ENCODE data around the gene MYO3B. TPM values are rescaled to one million over a fixed set of nuclear protein-coding genes. Genes with fewer than 3 reads are reported as not detected.
"Not testable (repeated sequence)": the region's sequence is repeated elsewhere in the genome, so short reads cannot be mapped to it uniquely, and the experiment has no call there.

The MYO3B gene
- total RNA-seq, 1 donor from 2014 or later, result 13.7 TPM

DNA sequence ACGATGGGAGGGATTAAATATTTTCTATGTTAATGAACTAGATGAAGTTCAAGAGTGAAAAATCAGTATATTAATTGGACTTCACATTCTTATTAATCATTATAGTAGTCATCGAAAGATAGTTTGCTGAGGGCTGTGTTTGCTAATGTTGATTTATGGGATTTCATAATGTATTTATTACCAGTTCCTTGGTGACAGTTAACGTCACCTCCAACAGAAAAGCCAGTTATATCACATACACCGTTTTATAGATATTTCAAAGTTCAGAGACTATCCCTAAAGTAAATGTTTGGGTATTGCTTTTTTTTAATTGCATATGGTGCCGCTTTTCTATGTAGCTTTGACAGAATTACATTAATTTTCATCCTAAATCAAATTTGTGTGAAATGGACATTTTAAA, 487.8 kb downstream of the MYO3B start:
- no peak overlapping the region for H3K4me3 Mint-ChIP-seq (ENCODE audit: low read depth)
- no peaks in the 10 kb centered on the region for H3K27me3 Mint-ChIP-seq (ENCODE audit: low read depth)
- H3K9me3 Mint-ChIP-seq, result no peaks in the 10 kb centered on the region
- intact Hi-C loops (cut with micrococcal nuclease), result no loop called here
- no peak for DNase-seq (ENCODE audit: low spot score)
- H3K36me3 Mint-ChIP-seq (ENCODE audit: low read depth), result no peaks in the 10 kb centered on the region
- H3K27ac Mint-ChIP-seq, result no peak overlapping the region
- H3K4me1 Mint-ChIP-seq (ENCODE audit: low read depth), result no peaks in the 10 kb centered on the region

DNA sequence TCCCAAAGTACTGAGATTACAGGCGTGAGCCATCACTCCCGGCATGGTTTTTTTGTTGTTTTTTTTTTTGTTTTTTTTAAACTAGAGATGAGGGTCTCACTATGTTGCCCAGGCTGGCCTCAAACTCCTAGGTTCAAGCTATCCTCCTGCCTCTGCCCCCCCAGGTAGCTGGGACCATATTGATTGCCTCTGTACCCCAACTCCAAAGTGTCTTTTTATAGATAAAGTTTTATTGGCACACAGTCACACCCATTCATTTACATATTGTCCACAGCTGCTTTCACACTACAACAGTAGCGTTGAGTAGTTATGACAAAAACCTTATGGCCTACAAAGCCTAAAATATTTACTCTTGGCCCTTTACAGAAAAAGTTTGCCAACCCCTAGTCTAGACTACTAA, 492.0 kb downstream of the MYO3B start:
- Mint-ChIP-seq H3K27ac (no peak overlapping the region), H3K4me1 (ENCODE audit: low read depth) (no peaks in the 10 kb centered on the region), H3K36me3 (ENCODE audit: low read depth) (no peaks in the 10 kb centered on the region), H3K4me3 (ENCODE audit: low read depth) (no peak overlapping the region), H3K27me3 (ENCODE audit: low read depth) (peaks cover 4% of the 10 kb centered on the region), H3K9me3 (no peaks in the 10 kb centered on the region)
- DNase-seq (ENCODE audit: low spot score), result no peak
- intact Hi-C loops (cut with micrococcal nuclease), result no loop called here

- Mint-ChIP-seq H3K4me1 (ENCODE audit: low read depth) (no peaks in the 10 kb centered on the region), H3K36me3 (ENCODE audit: low read depth) (no peaks in the 10 kb centered on the region), H3K27ac (no peak overlapping the region), H3K9me3 (no peaks in the 10 kb centered on the region), H3K4me3 (ENCODE audit: low read depth) (no peak overlapping the region), H3K27me3 (ENCODE audit: low read depth) (peaks cover 7% of the 10 kb centered on the region)
- intact Hi-C loops (cut with micrococcal nuclease), result no loop called here
- no peak for DNase-seq (ENCODE audit: low spot score)
These were observed 492.7 kb downstream of the MYO3B start for GRCh38 chr2:170670651-170671050.

DNA sequence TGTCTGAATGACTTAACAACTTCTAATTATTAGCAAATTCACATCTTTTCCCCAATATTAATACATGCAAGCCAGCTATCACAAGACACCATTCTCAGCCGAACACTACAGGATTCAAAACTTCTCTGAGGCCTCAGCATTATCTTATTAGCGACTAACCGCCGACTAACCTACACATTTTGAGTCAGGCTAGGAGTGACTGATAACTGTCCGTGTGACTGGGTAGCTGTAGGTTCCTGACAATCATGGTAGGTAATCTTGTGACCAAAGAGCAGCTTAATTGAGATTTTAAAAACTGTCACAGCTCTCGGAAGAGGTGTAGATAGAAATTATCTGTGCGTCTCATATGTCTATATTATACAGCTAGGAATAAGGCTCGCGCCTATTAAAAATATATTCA, 493.1 kb downstream of the MYO3B start:
- Mint-ChIP-seq H3K4me3 (ENCODE audit: low read depth) (no peak overlapping the region), H3K4me1 (ENCODE audit: low read depth) (no peaks in the 10 kb centered on the region), H3K36me3 (ENCODE audit: low read depth) (no peaks in the 10 kb centered on the region), H3K27ac (no peak overlapping the region), H3K9me3 (no peaks in the 10 kb centered on the region), H3K27me3 (ENCODE audit: low read depth) (peaks cover 7% of the 10 kb centered on the region)
- intact Hi-C loops (cut with micrococcal nuclease), result no loop called here
- no peak for DNase-seq (ENCODE audit: low spot score)

DNA sequence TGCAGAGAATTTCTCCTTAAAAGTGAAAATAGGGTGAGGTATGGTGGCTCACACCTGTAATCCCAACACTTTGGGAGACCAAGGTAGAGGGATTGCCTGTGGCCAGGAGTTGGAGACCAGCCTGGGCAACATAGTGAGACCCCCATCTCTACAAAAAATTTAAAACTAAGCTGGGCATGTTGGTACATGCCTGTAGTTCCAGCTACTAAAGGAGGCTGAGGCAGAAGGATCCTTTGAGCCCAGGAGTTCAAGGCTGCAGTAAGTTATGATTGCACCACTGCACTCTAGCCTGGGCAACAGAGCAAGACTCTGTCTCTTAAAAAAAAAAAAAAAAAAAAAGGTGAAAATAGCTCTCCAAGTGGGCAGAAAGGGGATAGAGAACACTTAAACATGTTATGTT, 496.3 kb downstream of the MYO3B start:
- DNase-seq (ENCODE audit: low spot score); H3K4me3 Mint-ChIP-seq (ENCODE audit: low read depth); H3K4me1 Mint-ChIP-seq (ENCODE audit: low read depth); intact Hi-C loops (cut with micrococcal nuclease); H3K36me3 Mint-ChIP-seq (ENCODE audit: low read depth); H3K9me3 Mint-ChIP-seq; H3K27ac Mint-ChIP-seq; H3K27me3 Mint-ChIP-seq (ENCODE audit: low read depth): not testable (repeated sequence)

DNA sequence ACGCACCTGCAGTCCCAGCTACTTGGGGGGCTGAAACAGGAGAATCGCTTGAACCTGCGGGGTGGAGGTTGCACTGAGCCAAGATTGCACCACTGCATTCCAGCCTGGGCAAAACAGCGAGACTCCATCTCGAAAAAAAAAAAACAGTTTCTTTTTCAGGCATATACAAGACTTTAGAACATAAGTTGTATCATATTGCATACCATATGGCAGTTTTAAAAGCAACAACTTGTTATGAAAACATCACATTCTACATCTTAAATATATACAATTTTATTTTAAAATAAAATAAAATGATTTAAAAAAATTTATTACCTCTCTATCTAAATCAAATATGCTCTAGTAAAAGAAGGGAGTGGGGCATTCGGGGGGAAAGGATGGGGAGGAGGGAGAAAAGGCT, 497.8 kb downstream of the MYO3B start:
- intact Hi-C loops (cut with micrococcal nuclease), result no loop called here
- H3K4me1 Mint-ChIP-seq (ENCODE audit: low read depth), result no peaks in the 10 kb centered on the region
- no peaks in the 10 kb centered on the region for H3K36me3 Mint-ChIP-seq (ENCODE audit: low read depth)
- no peaks in the 10 kb centered on the region for H3K9me3 Mint-ChIP-seq
- no peak for DNase-seq (ENCODE audit: low spot score)
- H3K27me3 Mint-ChIP-seq (ENCODE audit: low read depth), result peaks cover 11% of the 10 kb centered on the region
- no peak overlapping the region for H3K27ac Mint-ChIP-seq
- H3K4me3 Mint-ChIP-seq (ENCODE audit: low read depth), result no peak overlapping the region

DNA sequence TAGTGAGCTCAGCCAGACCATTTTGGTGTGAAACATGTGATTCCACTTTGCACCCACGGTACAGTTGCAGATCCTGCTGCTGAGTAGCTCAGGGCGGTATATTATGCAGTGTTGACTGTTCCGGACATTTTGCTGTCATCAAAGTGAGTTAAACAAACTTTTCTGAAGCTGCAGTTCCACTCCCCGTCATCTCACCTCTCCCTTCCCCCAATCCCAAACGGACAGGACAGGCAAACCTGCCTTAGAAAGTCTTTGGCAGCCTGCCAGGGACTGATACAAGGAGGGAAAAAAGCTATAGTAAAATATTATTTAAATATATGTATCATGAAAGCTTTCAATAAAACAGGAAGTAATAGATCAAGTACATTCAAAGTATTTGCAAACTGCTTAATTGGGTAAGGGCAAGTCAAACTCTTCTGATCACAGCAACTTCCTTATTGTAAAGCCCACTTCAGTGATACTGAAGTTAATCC, 501.7 kb downstream of the MYO3B start:
- H3K4me1 Mint-ChIP-seq (ENCODE audit: low read depth), result no peaks in the 10 kb centered on the region
- H3K9me3 Mint-ChIP-seq, result no peaks in the 10 kb centered on the region
- no peak overlapping the region for H3K4me3 Mint-ChIP-seq (ENCODE audit: low read depth)
- DNase-seq (ENCODE audit: low spot score), result no peak
- H3K27ac Mint-ChIP-seq, result no peak overlapping the region
- intact Hi-C loops (cut with micrococcal nuclease), result no loop called here
- peaks cover 10% of the 10 kb centered on the region for H3K27me3 Mint-ChIP-seq (ENCODE audit: low read depth)
- H3K36me3 Mint-ChIP-seq (ENCODE audit: low read depth), result no peaks in the 10 kb centered on the region

GRCh38 chr2:170680172-170680941, 502.4 kb downstream of the MYO3B start:
- Mint-ChIP-seq H3K27me3 (ENCODE audit: low read depth) (peaks cover 7% of the 10 kb centered on the region), H3K4me1 (ENCODE audit: low read depth) (no peaks in the 10 kb centered on the region), H3K4me3 (ENCODE audit: low read depth) (no peak overlapping the region), H3K36me3 (ENCODE audit: low read depth) (no peaks in the 10 kb centered on the region), H3K9me3 (no peaks in the 10 kb centered on the region), H3K27ac (no peak overlapping the region)
- intact Hi-C loops (cut with micrococcal nuclease), result no loop called here
- DNase-seq (ENCODE audit: low spot score), result no peak

DNA sequence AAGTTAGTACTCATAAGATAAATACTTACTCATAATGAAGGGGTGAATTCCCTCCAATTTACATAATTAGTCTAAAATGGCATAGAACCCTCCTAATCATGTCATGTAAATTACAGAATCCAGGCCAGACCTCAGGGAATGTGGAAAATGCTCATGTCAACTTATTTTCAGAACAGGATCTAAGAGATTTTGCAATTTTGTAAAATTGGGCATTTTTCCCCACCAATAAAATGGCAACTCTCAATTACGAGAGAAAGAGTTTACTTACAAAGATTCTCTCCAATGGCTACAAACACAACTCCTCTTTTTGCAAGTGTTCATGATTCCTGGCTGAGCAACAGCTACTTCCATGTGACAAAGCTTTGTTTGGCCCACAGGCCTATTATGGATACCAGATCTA, 503.4 kb downstream of the MYO3B start:
- H3K27ac Mint-ChIP-seq, result no peak overlapping the region
- no peaks in the 10 kb centered on the region for H3K4me1 Mint-ChIP-seq (ENCODE audit: low read depth)
- no peak for DNase-seq (ENCODE audit: low spot score)
- H3K36me3 Mint-ChIP-seq (ENCODE audit: low read depth), result no peaks in the 10 kb centered on the region
- intact Hi-C loops (cut with micrococcal nuclease), result no loop called here
- H3K4me3 Mint-ChIP-seq (ENCODE audit: low read depth), result no peak overlapping the region
- H3K27me3 Mint-ChIP-seq (ENCODE audit: low read depth), result peaks cover 13% of the 10 kb centered on the region
- no peaks in the 10 kb centered on the region for H3K9me3 Mint-ChIP-seq

DNA sequence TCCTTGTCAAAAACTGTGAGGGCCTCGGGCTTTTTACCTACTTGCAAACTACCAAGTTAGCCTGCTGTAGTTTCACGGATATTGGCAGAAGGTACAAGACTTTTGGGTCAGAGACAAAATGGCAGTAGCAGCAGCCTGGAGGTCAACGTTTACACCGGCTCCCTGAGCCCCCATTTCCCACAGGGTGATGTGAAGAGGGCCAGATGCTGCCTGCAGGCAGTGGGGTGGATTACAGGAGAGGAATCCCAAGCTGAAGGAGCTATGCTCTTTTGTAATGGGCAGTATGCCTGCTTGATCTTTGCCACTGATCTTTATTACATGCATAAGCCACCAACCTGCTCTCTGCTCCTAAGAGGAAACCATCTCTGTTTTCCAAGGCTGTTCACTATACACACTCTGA, 507.6 kb downstream of the MYO3B start:
- Mint-ChIP-seq H3K27ac (no peak overlapping the region), H3K4me3 (ENCODE audit: low read depth) (no peak overlapping the region), H3K36me3 (ENCODE audit: low read depth) (no peaks in the 10 kb centered on the region), H3K4me1 (ENCODE audit: low read depth) (no peaks in the 10 kb centered on the region), H3K27me3 (ENCODE audit: low read depth) (peaks cover 11% of the 10 kb centered on the region), H3K9me3 (no peaks in the 10 kb centered on the region)
- no peak for DNase-seq (ENCODE audit: low spot score)
- intact Hi-C loops (cut with micrococcal nuclease), result no loop called here

DNA sequence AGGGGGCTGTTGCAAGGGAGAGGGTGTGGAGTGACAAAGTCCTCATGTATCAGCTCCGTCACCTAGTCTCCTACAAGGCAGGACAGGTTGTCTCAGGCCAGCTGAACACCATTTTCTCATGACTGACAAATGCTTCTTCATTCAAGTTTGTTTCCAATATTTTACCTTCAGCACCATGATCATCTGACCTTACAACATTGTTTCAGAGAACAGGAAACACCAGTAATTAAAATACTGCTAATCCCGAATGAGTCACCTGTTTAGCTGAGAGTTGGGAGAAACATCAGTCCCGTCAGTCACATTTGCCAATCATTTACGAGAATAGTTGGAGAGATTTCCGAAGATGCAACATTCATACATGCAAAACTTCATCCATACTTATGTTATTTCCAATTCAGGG, 511.5 kb downstream of the MYO3B start:
- no peak for DNase-seq (ENCODE audit: low spot score)
- Mint-ChIP-seq H3K9me3 (no peaks in the 10 kb centered on the region), H3K36me3 (ENCODE audit: low read depth) (no peaks in the 10 kb centered on the region), H3K4me1 (ENCODE audit: low read depth) (no peaks in the 10 kb centered on the region), H3K27ac (no peak overlapping the region), H3K27me3 (ENCODE audit: low read depth) (peaks cover 8% of the 10 kb centered on the region), H3K4me3 (ENCODE audit: low read depth) (no peak overlapping the region)
- intact Hi-C loops (cut with micrococcal nuclease), result no loop called here

- Mint-ChIP-seq H3K9me3 (no peaks in the 10 kb centered on the region), H3K36me3 (ENCODE audit: low read depth) (no peaks in the 10 kb centered on the region), H3K27ac (no peak overlapping the region), H3K4me1 (ENCODE audit: low read depth) (no peaks in the 10 kb centered on the region), H3K27me3 (ENCODE audit: low read depth) (peaks cover 7% of the 10 kb centered on the region), H3K4me3 (ENCODE audit: low read depth) (no peak overlapping the region)
- intact Hi-C loops (cut with micrococcal nuclease), result no loop called here
- no peak for DNase-seq (ENCODE audit: low spot score)
These were observed 512.7 kb downstream of the MYO3B start for GRCh38 chr2:170690640-170691039.

GRCh38 chr2:170694316-170694715, 516.4 kb downstream of the MYO3B start:
- no peaks in the 10 kb centered on the region for H3K4me1 Mint-ChIP-seq (ENCODE audit: low read depth)
- intact Hi-C loops (cut with micrococcal nuclease), result no loop called here
- peaks cover 10% of the 10 kb centered on the region for H3K27me3 Mint-ChIP-seq (ENCODE audit: low read depth)
- H3K9me3 Mint-ChIP-seq, result no peaks in the 10 kb centered on the region
- H3K4me3 Mint-ChIP-seq (ENCODE audit: low read depth), result no peak overlapping the region
- no peaks in the 10 kb centered on the region for H3K36me3 Mint-ChIP-seq (ENCODE audit: low read depth)
- DNase-seq (ENCODE audit: low spot score), result no peak
- H3K27ac Mint-ChIP-seq, result no peak overlapping the region

All from activated T-helper 2 cell treated with anti-CD3 and anti-CD28 coated beads, Interferon-gamma antibody, Interleukin-2, Interleukin-4, amounts not matched to agents 10 μg/mL and 5 μg/mL and 100 μg/mL, durations not matched to agents 14 hours and 24 hours and 36 hours (primary cell).